Left lung (tissue), 10 donors: ENCODE results near the gene TMEM178A. TPM values are rescaled to one million over a fixed set of nuclear protein-coding genes. Genes with fewer than 3 reads are reported as not detected.

ENCODE experiments used
- ATAC-seq: fragments of 200-7000 bp; cut with Tn5 transposase; one replicate; pipeline ENCODE4 v1.9.1; 2020; ENCODE audit warnings: moderate library complexity
- DNase-seq, 4 donors: peaks; one replicate each; pipeline ENCODE4 v3.0.0-alpha.2; 2013 to 2020
- H3K27ac ChIP-seq, 2 donors: fragments of 200-600 bp; sonication (generic) in 1 of 2; one replicate each; pipeline versions ENCODE4 v1.5.0 to v1.8.0; 2020 to 2021
- H3K27me3 ChIP-seq, 2 donors: fragments of 200-600 bp; sonication (generic) in 1 of 2; one replicate each; pipeline versions ENCODE4 v1.5.0 to v1.8.0; 2020 to 2021
- H3K36me3 ChIP-seq, 2 donors: fragments of 200-600 bp; sonication (generic) in 1 of 2; one replicate each; pipeline versions ENCODE4 v1.5.0 to v1.8.0; 2020 to 2021
- H3K4me1 ChIP-seq, 2 donors: fragments of 200-600 bp; one replicate each; pipeline ENCODE4 v1.8.0; 2021
- H3K4me3 ChIP-seq, 2 donors: fragments of 200-600 bp; sonication (generic) in 1 of 2; one replicate each; pipeline versions ENCODE4 v1.5.0 to v1.8.0; 2020 to 2021; ENCODE audit warnings: mild to moderate bottlenecking in 1 of 2
- H3K9me3 ChIP-seq, 2 donors: fragments of 200-600 bp; sonication (generic) in 1 of 2; one replicate each; pipeline versions ENCODE4 v1.5.0 to v1.8.0; 2020 to 2021
- CTCF ChIP-seq, 2 donors: fragments of 200-600 bp; sonication (generic) in 1 of 2; IDR thresholded peaks; one replicate each; pipeline versions ENCODE4 v1.5.0 to v1.8.0; 2021; ENCODE audit warnings: antibody characterized with exemption in 2 of 2
- intact Hi-C, 2 donors: fragments of 100-400 bp; cut with DNase I; formaldehyde crosslinking; loops; one replicate each; pipeline versions ENCODE4 v1.11.2 to v1.14.2; 2022
- polyA plus RNA-seq, 6 donors: library from polyadenylated mRNA; unstranded; fragments of 120-200 nt; gene quantifications; one replicate each; pipeline ENCODE4 v1.2.1, GENCODE V29; 2013; ENCODE audit not compliant: insufficient read length in 6 of 6
- total RNA-seq, 2 donors: library from RNA; stranded (reverse); fragmentation: NEBNext Ultra II Directional; extraction: Animal tissue kit (Norgen Biotek cat#: 25700); gene quantifications; one replicate each; pipeline ENCODE4 v1.2.1, GENCODE V29; 2021
- donor health status: DM: no; HTN: yes; CAD: no.
- donor health status: DM: no; HTN: no; CAD: no.

The TMEM178A gene
- total and polyA plus RNA-seq, 8 donors: 1.4 to 11.2 (median 9.6) TPM

GRCh38 chr2:39638581-39638980 lies 27.1 kb upstream of the TMEM178A start:
- Histone ChIP-seq H3K4me1 (no peaks in the 10 kb centered on the region), H3K36me3 (no peaks in the 10 kb centered on the region), H3K27ac (no peak overlapping the region), H3K4me3 (no peak overlapping the region), H3K9me3 (no peaks in the 10 kb centered on the region), H3K27me3 (no peaks in the 10 kb centered on the region)
- intact Hi-C loops: no loop called here
- no peak for TF ChIP-seq CTCF (IDR thresholded peaks at IDR 0.05)
- ATAC-seq (no peak), DNase-seq (no peak)

GRCh38 chr2:39640107-39640506 lies 25.6 kb upstream of the TMEM178A start:
- intact Hi-C loops: no loop called here
- H3K9me3 ChIP-seq: no peaks in the 10 kb centered on the region
- DNase-seq: no peak
- no peak for TF ChIP-seq CTCF (IDR thresholded peaks at IDR 0.05)
- no peaks in the 10 kb centered on the region for H3K36me3 ChIP-seq
- H3K27ac ChIP-seq: no peak overlapping the region
- H3K4me3 ChIP-seq: no peak overlapping the region
- no peaks in the 10 kb centered on the region for H3K4me1 ChIP-seq
- ATAC-seq: no peak
- H3K27me3 ChIP-seq: no peaks in the 10 kb centered on the region

GRCh38 chr2:39640681-39641080 lies 25.0 kb upstream of the TMEM178A start:
- Histone ChIP-seq H3K27me3 (no peaks in the 10 kb centered on the region), H3K4me1 (no peaks in the 10 kb centered on the region), H3K27ac (no peak overlapping the region), H3K36me3 (no peaks in the 10 kb centered on the region), H3K4me3 (no peak overlapping the region), H3K9me3 (no peaks in the 10 kb centered on the region)
- TF ChIP-seq CTCF (IDR thresholded peaks at IDR 0.05): no peak
- no peak for DNase-seq
- intact Hi-C loops: no loop called here
- no peak for ATAC-seq

GRCh38 chr2:39641635-39642034 lies 24.1 kb upstream of the TMEM178A start:
- no peaks in the 10 kb centered on the region for H3K4me1 ChIP-seq
- no peak overlapping the region for H3K4me3 ChIP-seq
- no peaks in the 10 kb centered on the region for H3K9me3 ChIP-seq
- TF ChIP-seq CTCF (IDR thresholded peaks at IDR 0.05): no peak
- ATAC-seq (no peak), DNase-seq (no peak)
- H3K27me3 ChIP-seq: no peaks in the 10 kb centered on the region
- no peaks in the 10 kb centered on the region for H3K36me3 ChIP-seq
- no peak overlapping the region for H3K27ac ChIP-seq
- intact Hi-C loops: no loop called here

- Histone ChIP-seq H3K27me3 (no peaks in the 10 kb centered on the region), H3K27ac (no peak overlapping the region), H3K36me3 (no peaks in the 10 kb centered on the region), H3K4me3 (no peak overlapping the region), H3K9me3 (no peaks in the 10 kb centered on the region), H3K4me1 (no peaks in the 10 kb centered on the region)
- no peak for DNase-seq
- intact Hi-C loops: no loop called here
- ATAC-seq: peak; percentile 18
- TF ChIP-seq CTCF (IDR thresholded peaks at IDR 0.05): no peak
Observed at GRCh38 chr2:39642051-39642718, 23.5 kb upstream of the TMEM178A start.
